ENCODE measurements around the gene NDUFS6. TPM values are rescaled to one million over a fixed set of nuclear protein-coding genes. Genes with fewer than 3 reads are reported as not detected.

Gene NDUFS6
- total and polyA plus RNA-seq, 2 of the 4 experiments (the other 2 are of a cell fraction) = 10.4 to 69.0 TPM

DNA sequence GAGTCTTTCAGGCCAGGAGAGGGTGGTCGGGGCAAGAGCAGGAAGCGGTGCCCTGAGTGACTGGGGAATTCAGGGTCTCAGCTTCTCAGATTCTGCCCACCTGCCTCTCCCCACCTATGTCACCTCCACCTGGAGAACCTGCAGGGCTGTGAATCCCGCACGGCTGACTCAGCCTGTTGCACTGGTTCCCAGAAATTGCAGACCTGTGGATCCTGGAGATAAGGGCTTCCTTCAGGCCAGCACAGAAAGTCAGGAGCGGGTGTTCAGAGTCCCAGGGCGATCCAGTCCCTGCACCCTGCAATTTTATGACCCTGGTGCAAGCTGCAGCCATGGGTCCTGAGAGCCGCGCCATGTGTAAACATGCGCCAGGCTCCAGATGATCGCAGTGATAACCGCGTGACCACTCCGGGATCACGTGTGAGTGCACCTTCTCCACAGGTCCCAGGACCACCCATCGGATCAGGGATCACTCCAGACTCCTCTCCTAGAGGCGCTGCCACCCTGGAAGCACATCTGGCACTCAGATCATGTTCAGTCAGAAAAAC is 63.8 kb downstream of the NDUFS6 start:
- Histone ChIP-seq H3K9me1 (ENCODE audit: insufficient read depth, low read length) (no peaks in the 10 kb centered on the region), H2BK120ac (ENCODE audit: low read depth, low read length) (no peak overlapping the region), H2BK15ac (ENCODE audit: low read depth, low read length) (no peak overlapping the region), H3K9me3 (ENCODE audit: control insufficient read depth, insufficient read depth, low read length) (no peaks in the 10 kb centered on the region), H3K79me1 (ENCODE audit: low read depth in 1 of 2, low read length in 2 of 2) (no peaks in the 10 kb centered on the region), H3K4ac (ENCODE audit: low read depth, low read length) (no peak overlapping the region), H2AFZ (replicated peaks; ENCODE audit: low read length, poor library complexity) (no peak overlapping the region), H3K18ac (ENCODE audit: low read depth, low read length) (no peak overlapping the region), H3K36me3 (ENCODE audit: control insufficient read depth, insufficient read depth, low read length) (no peaks in the 10 kb centered on the region), H2BK5ac (ENCODE audit: low read depth, low read length, poor library complexity, severe bottlenecking) (no peak overlapping the region), H4K20me1 (ENCODE audit: insufficient read depth, low read length) (no peaks in the 10 kb centered on the region; the same call in 1 of the 2 replicates), H2AK9ac (replicated peaks; ENCODE audit: low read depth, low read length, poor library complexity) (no peak overlapping the region), H4K8ac (ENCODE audit: low read depth in 2 of 2, low read length in 2 of 2) (no peak overlapping the region), H3K4me2 (ENCODE audit: low read depth, low read length) (no peak overlapping the region), H3K4me3 (ENCODE audit: insufficient read depth, low read depth, low read length) (no peak overlapping the region), H3K56ac (ENCODE audit: extremely low read depth, insufficient read depth, low read length) (no peak overlapping the region), H3K4me1 (ENCODE audit: control insufficient read depth, insufficient read depth, low read length) (no peaks in the 10 kb centered on the region), H4K5ac (ENCODE audit: low read depth, low read length) (no peak overlapping the region), H3K23ac (ENCODE audit: low read depth, low read length) (no peak overlapping the region), H2AK5ac (ENCODE audit: low read depth, low read length) (no peak overlapping the region), H3K14ac (replicated peaks; ENCODE audit: low read depth, low read length) (no peak overlapping the region), H3K27me3 (ENCODE audit: control insufficient read depth, insufficient read depth, low read length) (peaks cover 40% of the 10 kb centered on the region), H2BK20ac (ENCODE audit: low read depth, low read length) (no peak overlapping the region), H3K27ac (ENCODE audit: insufficient read depth, low read length) (no peak overlapping the region), H4K91ac (ENCODE audit: insufficient read depth, low read depth, low read length) (no peak overlapping the region), H3K9ac (ENCODE audit: low read depth, low read length) (no peak overlapping the region)
- POLR2A ChIA-PET (ENCODE audit: unreplicated experiment) = no interaction called here
- CTCF ChIA-PET = interaction anchor here (0.7 kb wide), 1 partner anchor 430 kb away, joined by 3 read pairs; no protein-coding TSS in a partner anchor
- BruUV-seq (replicated peaks) = no TSS peak
- in situ Hi-C loops (cut with MboI; ENCODE audit: low sequenced_read_pairs) (no loop called here), intact Hi-C loops (cut with micrococcal nuclease) (no loop called here), dilution Hi-C loops (cut with HindIII; ENCODE audit: low sequenced_read_pairs, unreplicated experiment) (no loop called here)
- no peak for TF ChIP-seq RFX5 (IDR thresholded peaks at IDR 0.05; ENCODE audit: low read depth, low read length)
- TF ChIP-seq BHLHE40 (IDR thresholded peaks at IDR 0.05; ENCODE audit: low read depth, low read length) = no peak
- TF ChIP-seq NFE2L2 (IDR thresholded peaks at IDR 0.05; ENCODE audit: low read depth, low read length) = no peak
- TF ChIP-seq RAD21 (IDR thresholded peaks at IDR 0.05; ENCODE audit: low read length) = no peak
- no peak for TF ChIP-seq POLR2A (IDR thresholded peaks at IDR 0.05; ENCODE audit: low read depth, low read length)
- TF ChIP-seq, protein P1, sequence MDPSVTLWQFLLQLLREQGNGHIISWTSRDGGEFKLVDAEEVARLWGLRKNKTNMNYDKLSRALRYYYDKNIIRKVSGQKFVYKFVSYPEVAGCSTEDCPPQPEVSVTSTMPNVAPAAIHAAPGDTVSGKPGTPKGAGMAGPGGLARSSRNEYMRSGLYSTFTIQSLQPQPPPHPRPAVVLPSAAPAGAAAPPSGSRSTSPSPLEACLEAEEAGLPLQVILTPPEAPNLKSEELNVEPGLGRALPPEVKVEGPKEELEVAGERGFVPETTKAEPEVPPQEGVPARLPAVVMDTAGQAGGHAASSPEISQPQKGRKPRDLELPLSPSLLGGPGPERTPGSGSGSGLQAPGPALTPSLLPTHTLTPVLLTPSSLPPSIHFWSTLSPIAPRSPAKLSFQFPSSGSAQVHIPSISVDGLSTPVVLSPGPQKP (IDR thresholded peaks at IDR 0.05; ENCODE audit: borderline replicate concordance, low read depth, low read length) = no peak
- TF ChIP-seq RCOR1 (IDR thresholded peaks at IDR 0.05; ENCODE audit: insufficient replicate concordance, low read length) = no peak
- no peak for DNase-seq
- no peak for ATAC-seq (ENCODE audit: low read depth)
- 43% methylated on average over 4 of the region's 16 CpGs; no CpG with 5 or more reads in 1 of the 2 experiments for WGBS, 2 experiments (ENCODE audit: extremely low coverage in 2 of 2, insufficient read length in 1 of 2)

Data from IMR-90 (cell line).